Measurements from ENCODE around the gene JAKMIP2.

Gene JAKMIP2

DNA sequence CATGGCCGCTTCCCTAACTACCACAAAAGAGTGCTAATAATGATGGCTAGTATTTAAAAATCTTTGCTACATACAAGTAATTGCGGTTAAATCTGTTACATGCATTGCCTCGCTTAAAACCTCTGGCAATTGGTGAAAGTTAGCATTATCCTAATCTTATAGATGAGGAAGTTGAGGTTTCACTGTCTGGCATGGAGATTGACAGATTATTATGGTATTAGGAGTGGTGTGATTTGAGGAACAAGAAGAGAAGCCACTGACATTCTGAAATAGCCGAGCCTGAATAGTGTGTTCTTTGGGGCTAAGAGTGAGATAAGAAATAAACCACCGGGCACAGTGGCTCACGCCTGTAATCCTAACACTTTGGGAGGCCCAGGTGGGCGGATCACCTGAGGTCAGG lies 227.4 kb downstream of the JAKMIP2 start:
- ChIA-PET CTCF (interaction anchor here (1.0 to 1.7 kb wide), 2 partner anchors 9 to 101 kb away, joined by 3 to 6 read pairs; no protein-coding TSS in a partner anchor), POLR2A (no interaction called here)
- no peak overlapping the region for H3K4me3 ChIP-seq (ENCODE audit: low read depth, low read length)
- no peaks in the 10 kb centered on the region for H3K4me1 ChIP-seq (ENCODE audit: control insufficient read depth, insufficient read depth, low read length)
- no peaks in the 10 kb centered on the region for H3K36me3 ChIP-seq (ENCODE audit: control insufficient read depth in 2 of 2, insufficient read depth in 1 of 2, low read length in 2 of 2)
- no peak overlapping the region for H3K27ac ChIP-seq (ENCODE audit: extremely low read depth, low read depth, low read length)
- TF ChIP-seq, protein P1, sequence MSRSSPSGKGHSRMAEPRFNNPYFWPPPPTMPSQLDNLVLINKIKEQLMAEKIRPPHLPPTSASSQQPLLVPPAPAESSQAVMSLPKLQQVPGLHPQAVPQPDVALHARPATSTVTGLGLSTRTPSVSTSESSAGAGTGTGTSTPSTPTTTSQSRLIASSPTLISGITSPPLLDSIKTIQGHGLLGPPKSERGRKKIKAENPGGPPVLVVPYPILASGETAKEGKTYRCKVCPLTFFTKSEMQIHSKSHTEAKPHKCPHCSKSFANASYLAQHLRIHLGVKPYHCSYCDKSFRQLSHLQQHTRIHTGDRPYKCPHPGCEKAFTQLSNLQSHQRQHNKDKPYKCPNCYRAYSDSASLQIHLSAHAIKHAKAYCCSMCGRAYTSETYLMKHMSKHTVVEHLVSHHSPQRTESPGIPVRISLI (tag by site-specific recombination; IDR thresholded peaks at IDR 0.05): no peak
- TF ChIP-seq ZNF623 (tag by site-specific recombination; IDR thresholded peaks at IDR 0.05) (no peak), ZSCAN16 (tag by site-specific recombination; IDR thresholded peaks at IDR 0.05) (no peak), SP3 (tag by site-specific recombination; IDR thresholded peaks at IDR 0.05) (no peak), ZNF701 (tag by site-specific recombination; IDR thresholded peaks at IDR 0.05) (no peak), ZNF114 (tag by site-specific recombination; IDR thresholded peaks at IDR 0.05) (no peak), ZNF548 (tag by site-specific recombination; IDR thresholded peaks at IDR 0.05) (no peak), FEZF1 (tag by site-specific recombination; IDR thresholded peaks at IDR 0.05) (no peak), ZNF704 (tag by site-specific recombination; IDR thresholded peaks at IDR 0.05) (no peak), KLF7 (tag by site-specific recombination; IDR thresholded peaks at IDR 0.05; ENCODE audit: borderline replicate concordance) (no peak), ZNF239 (tag by site-specific recombination; IDR thresholded peaks at IDR 0.05) (no peak), ZNF677 (tag by site-specific recombination; IDR thresholded peaks at IDR 0.05) (no peak), GLIS1 (tag by site-specific recombination; IDR thresholded peaks at IDR 0.05) (no peak), ZNF658 (tag by site-specific recombination; IDR thresholded peaks at IDR 0.05) (no peak), ZNF416 (tag by site-specific recombination; IDR thresholded peaks at IDR 0.05) (no peak), ZNF433 (tag by site-specific recombination; IDR thresholded peaks at IDR 0.05; ENCODE audit: low read depth) (no peak), ZNF571 (tag by site-specific recombination; IDR thresholded peaks at IDR 0.05) (no peak), ZNF366 (tag by site-specific recombination; conservative IDR thresholded peaks at IDR 0.05) (no peak), HOXC10 (CRISPR knock-in tag; IDR thresholded peaks at IDR 0.05) (no peak), ZNF184 (tag by site-specific recombination; IDR thresholded peaks at IDR 0.05) (no peak)
- no peaks in the 10 kb centered on the region for H3K9me3 ChIP-seq (ENCODE audit: control insufficient read depth, insufficient read depth, low read depth, low read length)

DNA sequence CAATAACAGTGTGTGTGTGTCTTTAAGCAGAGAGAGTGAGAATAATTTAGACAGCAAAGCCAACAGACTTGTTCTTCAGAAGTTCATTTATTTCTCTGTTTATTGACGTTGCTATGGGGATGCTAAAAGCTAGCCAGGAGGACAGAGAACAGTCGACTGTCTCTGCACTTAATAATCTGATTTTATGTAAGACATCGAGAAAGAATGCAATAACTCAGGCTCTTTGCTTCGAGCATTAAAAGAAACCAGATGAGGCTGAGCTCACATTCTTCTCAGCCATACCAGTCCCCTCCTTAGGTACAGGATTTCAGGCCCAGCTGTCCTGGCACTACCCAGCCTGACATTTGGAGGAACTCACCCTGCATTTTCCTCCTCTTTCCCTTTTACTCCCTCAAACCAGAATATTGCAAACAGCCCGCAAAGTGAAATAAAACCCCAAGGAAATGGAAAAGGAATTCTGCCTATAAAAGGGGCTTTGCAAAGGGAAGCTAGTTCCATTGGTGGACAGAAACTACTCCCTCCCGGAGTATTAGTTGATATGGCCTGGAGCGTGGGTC lies 228.2 kb downstream of the JAKMIP2 start:
- Histone ChIP-seq H3K4me1 (ENCODE audit: control insufficient read depth, insufficient read depth, low read length) (no peaks in the 10 kb centered on the region), H3K9me3 (ENCODE audit: control insufficient read depth, insufficient read depth, low read depth, low read length) (no peaks in the 10 kb centered on the region), H3K27ac (ENCODE audit: extremely low read depth, low read depth, low read length) (no peak overlapping the region), H3K36me3 (ENCODE audit: control insufficient read depth in 2 of 2, insufficient read depth in 1 of 2, low read length in 2 of 2) (no peaks in the 10 kb centered on the region), H3K4me3 (ENCODE audit: low read depth, low read length) (no peak overlapping the region)
- ChIA-PET CTCF (interaction anchor here (0.7 to 1.0 kb wide), 3 partner anchors 8 to 337 kb away, joined by 3 read pairs; no protein-coding TSS in a partner anchor), POLR2A (no interaction called here)
- TF ChIP-seq ZNF175 (tag by site-specific recombination; IDR thresholded peaks at IDR 0.05) (no peak), ZNF404 (tag by site-specific recombination; IDR thresholded peaks at IDR 0.05) (no peak), HOXC10 (CRISPR knock-in tag; IDR thresholded peaks at IDR 0.05) (no peak), ZNF660 (tag by site-specific recombination; IDR thresholded peaks at IDR 0.05) (no peak), ZNF529 (tag by site-specific recombination; IDR thresholded peaks at IDR 0.05; ENCODE audit: insufficient replicate concordance) (no peak), PATZ1 (tag by site-specific recombination; IDR thresholded peaks at IDR 0.05) (no peak), ZNF654 (tag by site-specific recombination; IDR thresholded peaks at IDR 0.05; ENCODE audit: low read depth) (no peak), ZNF239 (tag by site-specific recombination; IDR thresholded peaks at IDR 0.05) (no peak), TRIM28 (IDR thresholded peaks at IDR 0.05; ENCODE audit: borderline replicate concordance, low read length) (no peak), BCL11A (tag by site-specific recombination; IDR thresholded peaks at IDR 0.05; ENCODE audit: low read depth) (no peak), KLF10 (tag by site-specific recombination; IDR thresholded peaks at IDR 0.05) (no peak), ZNF114 (tag by site-specific recombination; IDR thresholded peaks at IDR 0.05) (no peak)
- TF ChIP-seq, protein P2, sequence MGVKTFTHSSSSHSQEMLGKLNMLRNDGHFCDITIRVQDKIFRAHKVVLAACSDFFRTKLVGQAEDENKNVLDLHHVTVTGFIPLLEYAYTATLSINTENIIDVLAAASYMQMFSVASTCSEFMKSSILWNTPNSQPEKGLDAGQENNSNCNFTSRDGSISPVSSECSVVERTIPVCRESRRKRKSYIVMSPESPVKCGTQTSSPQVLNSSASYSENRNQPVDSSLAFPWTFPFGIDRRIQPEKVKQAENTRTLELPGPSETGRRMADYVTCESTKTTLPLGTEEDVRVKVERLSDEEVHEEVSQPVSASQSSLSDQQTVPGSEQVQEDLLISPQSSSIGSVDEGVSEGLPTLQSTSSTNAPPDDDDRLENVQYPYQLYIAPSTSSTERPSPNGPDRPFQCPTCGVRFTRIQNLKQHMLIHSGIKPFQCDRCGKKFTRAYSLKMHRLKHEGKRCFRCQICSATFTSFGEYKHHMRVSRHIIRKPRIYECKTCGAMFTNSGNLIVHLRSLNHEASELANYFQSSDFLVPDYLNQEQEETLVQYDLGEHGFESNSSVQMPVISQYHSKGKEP (tag by site-specific recombination; IDR thresholded peaks at IDR 0.05): no peak
